Subcutaneous adipose tissue (tissue), 4 donors: ENCODE measurements around the gene HOMER3. TPM values are rescaled to one million over a fixed set of nuclear protein-coding genes. Genes with fewer than 3 reads are reported as not detected.

ENCODE experiments used
- CTCF ChIP-seq: fragments of 450-650 bp; IDR thresholded peaks from one replicate; pipeline ENCODE4 v1.5.1; 2016; ENCODE audit warnings: low read depth, mild to moderate bottlenecking, control low read depth, antibody characterized with exemption, moderate library complexity
- total RNA-seq, 4 donors: library from RNA; depleted of rRNA; stranded (reverse); fragments of >200 nt; gene quantifications; one replicate each; pipeline ENCODE4 v1.1.0, GENCODE V29; 2016

The HOMER3 gene
- total RNA-seq, 4 donors from 2014 or later, result 7.5 to 60.2 (median 41.1) TPM

GRCh38 chr19:18919900-18920214, 21.2 kb downstream of the HOMER3 start:
- TF ChIP-seq CTCF, result no peak

- no peak for TF ChIP-seq CTCF
Measured at GRCh38 chr19:18919086-18919899, 21.7 kb downstream of the HOMER3 start, which contains the start of the genes COPE and DDX49. COPE (minus strand) TSS chr19:18919387; CDS start chr19:18919348, 39 bp downstream. DDX49 (plus strand) TSS chr19:18919715; CDS start chr19:18919742, 27 bp downstream.

DNA sequence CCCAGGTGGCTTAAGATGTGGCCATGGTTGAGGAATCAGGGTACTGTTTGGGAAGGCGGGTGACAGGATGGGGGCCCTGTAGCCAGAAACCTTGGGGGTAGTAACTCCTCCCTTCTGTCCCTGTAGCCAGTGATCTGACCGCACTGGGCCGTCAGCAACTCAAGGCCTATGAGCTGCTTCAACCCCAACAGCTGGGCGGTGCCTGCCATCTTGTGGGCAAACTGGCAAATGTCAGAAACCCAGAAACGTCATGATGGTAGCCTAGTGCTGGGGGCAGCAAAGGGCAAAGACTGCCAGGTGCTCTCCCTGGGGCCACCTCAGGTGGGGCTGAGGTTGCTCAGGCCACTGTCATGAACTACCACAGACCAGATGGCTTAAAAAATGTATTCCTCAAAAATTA, 25.4 kb downstream of the HOMER3 start:
- TF ChIP-seq CTCF, result no peak

DNA sequence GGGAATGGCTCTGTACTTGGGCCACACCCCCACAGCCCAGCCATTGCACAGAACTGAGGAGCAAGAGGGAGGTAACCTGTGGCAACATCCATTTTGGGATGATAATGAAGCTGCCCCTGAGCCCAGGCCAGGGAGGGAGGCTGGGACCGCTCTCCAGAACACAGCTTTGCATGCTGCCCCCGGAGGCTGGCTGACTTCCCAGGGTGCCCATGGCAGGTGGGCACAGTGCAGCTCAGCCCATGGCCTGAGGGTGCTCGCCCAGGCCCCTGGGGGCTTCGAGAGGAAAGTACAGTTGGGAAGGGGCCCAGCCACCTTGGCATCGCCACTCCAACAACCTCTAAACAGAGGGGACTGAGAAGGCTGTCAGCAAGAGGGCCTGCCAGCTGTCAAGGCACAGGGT, 27.6 kb downstream of the HOMER3 start:
- TF ChIP-seq CTCF, result no peak

DNA sequence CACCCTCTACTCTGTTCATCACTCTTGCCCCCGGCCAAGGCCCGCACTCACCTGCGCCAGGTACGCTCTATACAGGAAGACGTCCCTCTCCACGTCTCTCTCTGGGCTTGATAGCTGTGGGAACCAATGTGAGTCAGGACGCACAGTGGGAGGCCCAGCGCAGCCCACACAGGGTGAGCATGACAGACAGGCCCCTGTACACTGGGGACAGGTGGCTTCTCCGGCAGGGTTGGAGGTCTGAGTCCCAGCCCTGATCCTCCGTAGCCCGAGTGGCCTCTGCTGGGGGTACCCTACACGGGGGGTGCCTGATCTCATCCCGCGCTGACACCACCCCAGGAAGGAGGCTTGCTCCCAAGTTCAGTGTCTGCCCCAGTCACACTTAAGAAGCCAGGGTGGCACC, 28.1 kb downstream of the HOMER3 start:
- TF ChIP-seq CTCF, result no peak

GRCh38 chr19:18910801-18911436, 30.1 kb downstream of the HOMER3 start:
- no peak for TF ChIP-seq CTCF

DNA sequence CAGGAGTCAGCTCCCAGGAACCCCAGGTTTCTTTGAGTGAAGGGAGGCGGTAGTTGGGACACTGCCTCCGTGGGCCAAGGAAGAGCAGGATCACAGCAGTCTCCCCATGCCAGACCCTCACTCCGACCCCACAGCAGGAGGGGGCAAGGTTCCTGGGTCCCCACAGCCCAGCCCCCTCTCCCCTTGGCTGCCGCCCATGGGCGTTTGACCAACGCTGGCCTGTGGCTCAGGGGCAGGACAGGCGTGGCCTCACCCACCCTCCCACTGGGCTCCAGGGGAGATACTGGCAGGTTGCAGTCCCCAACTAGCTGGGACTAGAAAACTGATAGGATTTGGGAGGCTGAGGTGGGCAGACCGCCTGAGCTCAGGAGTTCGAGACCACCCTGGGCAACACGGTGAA, 31.0 kb downstream of the HOMER3 start:
- no peak for TF ChIP-seq CTCF
